Upper lobe of left lung (tissue), 6 donors: ENCODE data around the gene MAN1A2. TPM values are rescaled to one million over a fixed set of nuclear protein-coding genes. Genes with fewer than 3 reads are reported as not detected.

Experiments used
- ATAC-seq, 2 donors: fragments of 200-7000 bp; cut with Tn5 transposase; one replicate each; pipeline ENCODE4 v1.9.1; 2022; ENCODE audit warnings: mild to moderate bottlenecking in 2 of 2, moderate library complexity in 2 of 2; ENCODE audit not compliant: low FRiP score in 2 of 2
- DNase-seq, 2 donors: peaks; one replicate each; pipeline ENCODE4 v3.0.0-alpha.2; 2019 to 2020
- H3K27ac ChIP-seq, 4 donors: fragments of 200-600 bp; sonication (generic); one replicate each; pipeline ENCODE4 v1.5.1; 2016 to 2019
- H3K27me3 ChIP-seq, 4 donors: fragments of 200-600 bp; sonication (generic); one replicate each; pipeline ENCODE4 v1.5.1; 2017 to 2019
- H3K36me3 ChIP-seq, 4 donors: fragments of 200-600 bp; sonication (generic); one replicate each; pipeline ENCODE4 v1.5.1; 2016 to 2019
- H3K4me1 ChIP-seq, 4 donors: fragments of 200-600 bp; sonication (generic); one replicate each; pipeline ENCODE4 v1.5.1; 2018 to 2019
- H3K4me3 ChIP-seq, 4 donors: fragments of 200-600 bp; sonication (generic); one replicate each; pipeline ENCODE4 v1.5.1; 2017 to 2019; ENCODE audit warnings: mild to moderate bottlenecking in 2 of 4, moderate library complexity in 1 of 4
- H3K9me3 ChIP-seq, 4 donors: fragments of 200-600 bp; sonication (generic); one replicate each; pipeline ENCODE4 v1.5.1; 2018 to 2019
- CTCF ChIP-seq, 6 experiments: fragments of 450-650 bp in 4 of 6; fragments of 200-600 bp in 2 of 6; sonication (generic) in 2 of 6; IDR thresholded peaks; one replicate each; pipeline ENCODE4 v1.5.1; 2016 to 2019; ENCODE audit warnings: antibody characterized with exemption in 6 of 6
- EP300 ChIP-seq, 4 donors: sonication (generic); formaldehyde crosslinking; IDR thresholded peaks; one replicate each; pipeline ENCODE4 v1.5.1; 2017; ENCODE audit warnings: antibody characterized with exemption in 4 of 4, control low read depth in 2 of 4
- POLR2A ChIP-seq, 4 donors: fragments of 450-650 bp; IDR thresholded peaks; one replicate each; pipeline ENCODE4 v1.5.1; 2016 to 2017; ENCODE audit warnings: antibody characterized with exemption in 4 of 4, mild to moderate bottlenecking in 2 of 4
- POLR2AphosphoS5 ChIP-seq, 2 donors: sonication (generic); formaldehyde crosslinking; IDR thresholded peaks; one replicate each; pipeline ENCODE4 v1.5.1; 2017; ENCODE audit warnings: antibody characterized with exemption in 2 of 2
- WGBS, 2 donors: methylation state at CpG; one replicate each; pipeline ENCODE4 v1.1.5; 2017 to 2018; 5-methylcytosine and 5-hydroxymethylcytosine counted together
- total RNA-seq, 6 donors: library from RNA; depleted of rRNA in 4 of 6; stranded (reverse); fragments of >200 nt in 4 of 6; gene quantifications; one replicate each; pipeline versions ENCODE4 v1.1.0 to v1.2.1, GENCODE V29; 2016 to 2021
- donor health status: DM: no; HTN: no; CAD: no; lungs with moderate emphysema.
- donor health status: DM: no; HTN: yes; CAD: no; lungs with severe emphysema.

The MAN1A2 gene
- total RNA-seq = 10 to 100 TPM; 25.5 to 45.2 (median 33.3) TPM

GRCh38 chr1:117367046-117368025 is at the start of gene MAN1A2:
TSS of gene MAN1A2 (plus strand) at chr1:117367449. CDS start at chr1:117368184, 735 bp downstream.
- Histone ChIP-seq H3K27ac (peak within 1 kb of the TSS; percentile 95 to 100 (median 98)), H3K27me3 (no peaks in the 10 kb centered on the region), H3K4me1 (peaks cover 35 to 51% (median 38%) of the 10 kb centered on the region in 4 donors), H3K36me3 (no peaks in the 10 kb centered on the region), H3K9me3 (no peaks in the 10 kb centered on the region), H3K4me3 (peak within 1 kb of the TSS; percentile 63 to 89 (median 88))
- TF ChIP-seq POLR2A (IDR thresholded peaks at IDR 0.05) (peak in 3 of 4 donors; percentile 61 to 92 (median 71)), EP300 (IDR thresholded peaks at IDR 0.05) (no peak), CTCF (IDR thresholded peaks at IDR 0.05) (peak in 1 of 6 experiments; percentile 11), POLR2AphosphoS5 (IDR thresholded peaks at IDR 0.05) (peak in 1 of 2 donors; percentile 84)
- 0% methylated on average over 31 to 32 of the region's 93 CpGs for WGBS, 2 donors
- ATAC-seq (peak; percentile 94 to 96), DNase-seq (peak; percentile 96 to 97)

GRCh38 chr1:117318011-117318410 is 49.2 kb upstream of the MAN1A2 start:
- no peak for TF ChIP-seq CTCF (IDR thresholded peaks at IDR 0.05)
- Histone ChIP-seq H3K9me3 (no peaks in the 10 kb centered on the region), H3K4me3 (no peak overlapping the region), H3K27ac (no peak overlapping the region), H3K36me3 (no peaks in the 10 kb centered on the region), H3K27me3 (no peaks in the 10 kb centered on the region), H3K4me1 (no peaks in the 10 kb centered on the region)
- no peak for DNase-seq
- no peak for ATAC-seq
- 78 to 86% methylated on average over 1 of the region's 1 CpG for WGBS, 2 donors

GRCh38 chr1:117318426-117318825 is 48.8 kb upstream of the MAN1A2 start:
- no peak for ATAC-seq
- H3K27ac ChIP-seq = no peak overlapping the region
- WGBS, 2 donors = 85 to 91% methylated on average over 3 of the region's 3 CpGs
- H3K36me3 ChIP-seq = no peaks in the 10 kb centered on the region
- H3K9me3 ChIP-seq = no peaks in the 10 kb centered on the region
- DNase-seq = no peak
- TF ChIP-seq POLR2A (IDR thresholded peaks at IDR 0.05) (no peak), CTCF (IDR thresholded peaks at IDR 0.05) (no peak), POLR2AphosphoS5 (IDR thresholded peaks at IDR 0.05) (no peak), EP300 (IDR thresholded peaks at IDR 0.05) (no peak)
- no peaks in the 10 kb centered on the region for H3K4me1 ChIP-seq
- H3K27me3 ChIP-seq = no peaks in the 10 kb centered on the region
- no peak overlapping the region for H3K4me3 ChIP-seq

- WGBS, 2 donors = 94 to 100% methylated on average over 1 of the region's 1 CpG
- Histone ChIP-seq H3K4me3 (no peak overlapping the region), H3K27me3 (no peaks in the 10 kb centered on the region), H3K36me3 (no peaks in the 10 kb centered on the region), H3K27ac (no peak overlapping the region), H3K4me1 (no peaks in the 10 kb centered on the region), H3K9me3 (no peaks in the 10 kb centered on the region)
- DNase-seq = no peak
- TF ChIP-seq POLR2A (IDR thresholded peaks at IDR 0.05) (no peak), EP300 (IDR thresholded peaks at IDR 0.05) (no peak), CTCF (IDR thresholded peaks at IDR 0.05) (no peak), POLR2AphosphoS5 (IDR thresholded peaks at IDR 0.05) (no peak)
- ATAC-seq = no peak
These were observed 46.7 kb upstream of the MAN1A2 start for GRCh38 chr1:117320515-117320914.
